ENCODE measurements around the gene SPRED3. TPM values are rescaled to one million over a fixed set of nuclear protein-coding genes. Genes with fewer than 3 reads are reported as not detected.

The SPRED3 gene
- total and polyA plus RNA-seq, 4 donors: under 0.01 to 0.09 TPM; not detected in 2

DNA sequence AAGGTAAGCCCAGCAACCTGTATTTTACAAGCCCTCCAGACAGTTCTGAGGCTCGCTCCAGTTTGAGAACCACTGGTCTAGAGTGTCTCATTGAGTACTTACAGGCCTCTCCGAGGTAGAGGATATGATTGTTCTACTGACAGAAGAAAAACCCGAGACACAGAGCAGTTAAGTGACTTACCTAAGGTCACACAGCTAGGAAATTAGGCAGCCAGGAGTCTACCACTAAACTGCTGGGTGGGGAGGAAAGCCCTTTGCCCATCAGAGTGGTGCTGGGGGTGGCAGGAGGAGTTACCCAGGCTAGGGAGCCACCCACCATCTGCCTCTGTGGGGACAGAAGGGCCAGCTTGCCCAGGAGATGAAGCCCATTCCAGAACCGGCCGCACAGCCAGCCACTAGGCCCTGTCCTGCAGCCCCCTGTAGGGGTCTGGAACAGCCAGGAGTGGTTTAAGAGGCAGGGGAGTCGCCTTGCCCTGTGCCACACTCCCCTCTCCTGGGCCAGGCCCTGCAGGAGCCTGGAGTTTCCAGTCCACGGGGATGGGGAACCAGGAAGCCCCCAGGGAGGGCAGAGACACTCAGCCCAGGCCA lies 36.8 kb downstream of the SPRED3 start:
- Histone ChIP-seq H3K27ac (ENCODE audit: low read depth in 1 of 2, low read length in 2 of 2) (no peak overlapping the region), H3K4me3 (ENCODE audit: low read depth in 1 of 3, low read length in 3 of 3) (peak overlapping the region in 1 of 3 donors; percentile 21), H3K36me3 (ENCODE audit: control insufficient read depth in 4 of 4, insufficient read depth in 3 of 4, low read depth in 1 of 4, low read length in 3 of 4) (no peaks in the 10 kb centered on the region), H3K9ac (ENCODE audit: low read depth in 1 of 2, low read length in 2 of 2) (no peak overlapping the region), H3K27me3 (ENCODE audit: control insufficient read depth in 4 of 4, insufficient read depth in 4 of 4, low read length in 3 of 4) (no peaks in the 10 kb centered on the region), H3K9me3 (ENCODE audit: control insufficient read depth in 4 of 4, low read length in 3 of 4) (no peaks in the 10 kb centered on the region), H3K4me1 (ENCODE audit: control insufficient read depth in 4 of 4, insufficient read depth in 4 of 4, low read length in 3 of 4) (no peaks in the 10 kb centered on the region)
- no peak for DNase-seq (ENCODE audit: low spot score)
- no peak for TF ChIP-seq HNF4A (conservative IDR thresholded peaks at IDR 0.05)
- no peak for TF ChIP-seq TAF1 (conservative IDR thresholded peaks at IDR 0.05)
- no peak for TF ChIP-seq RAD21 (IDR thresholded peaks at IDR 0.05)
- TF ChIP-seq HNF4G (IDR thresholded peaks at IDR 0.05): no peak
- TF ChIP-seq YY1 (IDR thresholded peaks at IDR 0.05): no peak
- TF ChIP-seq, protein P1, sequence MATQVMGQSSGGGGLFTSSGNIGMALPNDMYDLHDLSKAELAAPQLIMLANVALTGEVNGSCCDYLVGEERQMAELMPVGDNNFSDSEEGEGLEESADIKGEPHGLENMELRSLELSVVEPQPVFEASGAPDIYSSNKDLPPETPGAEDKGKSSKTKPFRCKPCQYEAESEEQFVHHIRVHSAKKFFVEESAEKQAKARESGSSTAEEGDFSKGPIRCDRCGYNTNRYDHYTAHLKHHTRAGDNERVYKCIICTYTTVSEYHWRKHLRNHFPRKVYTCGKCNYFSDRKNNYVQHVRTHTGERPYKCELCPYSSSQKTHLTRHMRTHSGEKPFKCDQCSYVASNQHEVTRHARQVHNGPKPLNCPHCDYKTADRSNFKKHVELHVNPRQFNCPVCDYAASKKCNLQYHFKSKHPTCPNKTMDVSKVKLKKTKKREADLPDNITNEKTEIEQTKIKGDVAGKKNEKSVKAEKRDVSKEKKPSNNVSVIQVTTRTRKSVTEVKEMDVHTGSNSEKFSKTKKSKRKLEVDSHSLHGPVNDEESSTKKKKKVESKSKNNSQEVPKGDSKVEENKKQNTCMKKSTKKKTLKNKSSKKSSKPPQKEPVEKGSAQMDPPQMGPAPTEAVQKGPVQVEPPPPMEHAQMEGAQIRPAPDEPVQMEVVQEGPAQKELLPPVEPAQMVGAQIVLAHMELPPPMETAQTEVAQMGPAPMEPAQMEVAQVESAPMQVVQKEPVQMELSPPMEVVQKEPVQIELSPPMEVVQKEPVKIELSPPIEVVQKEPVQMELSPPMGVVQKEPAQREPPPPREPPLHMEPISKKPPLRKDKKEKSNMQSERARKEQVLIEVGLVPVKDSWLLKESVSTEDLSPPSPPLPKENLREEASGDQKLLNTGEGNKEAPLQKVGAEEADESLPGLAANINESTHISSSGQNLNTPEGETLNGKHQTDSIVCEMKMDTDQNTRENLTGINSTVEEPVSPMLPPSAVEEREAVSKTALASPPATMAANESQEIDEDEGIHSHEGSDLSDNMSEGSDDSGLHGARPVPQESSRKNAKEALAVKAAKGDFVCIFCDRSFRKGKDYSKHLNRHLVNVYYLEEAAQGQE (IDR thresholded peaks at IDR 0.05): no peak
- TF ChIP-seq FOXA2 (IDR thresholded peaks at IDR 0.05): no peak
- TF ChIP-seq, protein P2, sequence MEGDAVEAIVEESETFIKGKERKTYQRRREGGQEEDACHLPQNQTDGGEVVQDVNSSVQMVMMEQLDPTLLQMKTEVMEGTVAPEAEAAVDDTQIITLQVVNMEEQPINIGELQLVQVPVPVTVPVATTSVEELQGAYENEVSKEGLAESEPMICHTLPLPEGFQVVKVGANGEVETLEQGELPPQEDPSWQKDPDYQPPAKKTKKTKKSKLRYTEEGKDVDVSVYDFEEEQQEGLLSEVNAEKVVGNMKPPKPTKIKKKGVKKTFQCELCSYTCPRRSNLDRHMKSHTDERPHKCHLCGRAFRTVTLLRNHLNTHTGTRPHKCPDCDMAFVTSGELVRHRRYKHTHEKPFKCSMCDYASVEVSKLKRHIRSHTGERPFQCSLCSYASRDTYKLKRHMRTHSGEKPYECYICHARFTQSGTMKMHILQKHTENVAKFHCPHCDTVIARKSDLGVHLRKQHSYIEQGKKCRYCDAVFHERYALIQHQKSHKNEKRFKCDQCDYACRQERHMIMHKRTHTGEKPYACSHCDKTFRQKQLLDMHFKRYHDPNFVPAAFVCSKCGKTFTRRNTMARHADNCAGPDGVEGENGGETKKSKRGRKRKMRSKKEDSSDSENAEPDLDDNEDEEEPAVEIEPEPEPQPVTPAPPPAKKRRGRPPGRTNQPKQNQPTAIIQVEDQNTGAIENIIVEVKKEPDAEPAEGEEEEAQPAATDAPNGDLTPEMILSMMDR (IDR thresholded peaks at IDR 0.05; ENCODE audit: low read depth, low read length, missing input control): no peak
- TF ChIP-seq, protein P3, sequence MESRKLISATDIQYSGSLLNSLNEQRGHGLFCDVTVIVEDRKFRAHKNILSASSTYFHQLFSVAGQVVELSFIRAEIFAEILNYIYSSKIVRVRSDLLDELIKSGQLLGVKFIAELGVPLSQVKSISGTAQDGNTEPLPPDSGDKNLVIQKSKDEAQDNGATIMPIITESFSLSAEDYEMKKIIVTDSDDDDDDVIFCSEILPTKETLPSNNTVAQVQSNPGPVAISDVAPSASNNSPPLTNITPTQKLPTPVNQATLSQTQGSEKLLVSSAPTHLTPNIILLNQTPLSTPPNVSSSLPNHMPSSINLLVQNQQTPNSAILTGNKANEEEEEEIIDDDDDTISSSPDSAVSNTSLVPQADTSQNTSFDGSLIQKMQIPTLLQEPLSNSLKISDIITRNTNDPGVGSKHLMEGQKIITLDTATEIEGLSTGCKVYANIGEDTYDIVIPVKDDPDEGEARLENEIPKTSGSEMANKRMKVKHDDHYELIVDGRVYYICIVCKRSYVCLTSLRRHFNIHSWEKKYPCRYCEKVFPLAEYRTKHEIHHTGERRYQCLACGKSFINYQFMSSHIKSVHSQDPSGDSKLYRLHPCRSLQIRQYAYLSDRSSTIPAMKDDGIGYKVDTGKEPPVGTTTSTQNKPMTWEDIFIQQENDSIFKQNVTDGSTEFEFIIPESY (IDR thresholded peaks at IDR 0.05): no peak
- TF ChIP-seq NR2F2 (IDR thresholded peaks at IDR 0.05): no peak
- no peak for TF ChIP-seq EGR1 (IDR thresholded peaks at IDR 0.05; ENCODE audit: low read depth in 2 of 2)
- no peak for TF ChIP-seq JUND (IDR thresholded peaks at IDR 0.05)
- WGBS: 75% methylated on average over 7 of the region's 7 CpGs

DNA sequence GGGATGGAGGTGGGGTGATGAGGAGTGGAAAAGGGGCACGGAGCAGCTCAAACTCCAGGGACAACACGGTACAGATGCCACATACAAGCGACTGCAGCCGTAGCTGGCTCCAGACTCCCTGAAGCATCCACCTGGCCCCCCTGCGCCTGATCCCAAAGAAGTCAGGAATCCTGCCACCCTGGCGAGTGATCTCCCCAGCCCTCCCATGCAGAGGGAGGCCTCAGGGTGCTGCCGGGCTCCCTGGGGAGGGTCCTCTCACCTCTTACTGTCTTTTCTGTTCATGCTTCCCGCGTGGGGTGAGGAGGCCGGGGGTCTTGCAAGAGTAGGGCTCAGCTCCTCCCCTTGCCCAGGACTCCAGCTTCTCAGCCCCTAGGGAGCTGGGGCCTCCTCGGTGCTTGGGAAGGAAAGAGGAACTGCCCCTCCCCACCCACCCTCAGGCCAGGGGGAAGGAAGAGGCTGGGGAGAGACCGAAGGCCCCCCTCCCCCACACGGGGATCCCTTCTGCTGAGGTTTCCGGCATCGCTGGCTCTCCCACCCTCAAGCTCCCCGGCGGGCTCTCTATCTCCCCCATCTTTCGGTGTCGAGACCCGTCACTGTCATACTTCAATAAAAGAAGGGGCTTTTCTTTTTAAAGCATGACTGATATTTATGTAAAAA lies 37.4 kb downstream of the SPRED3 start, which contains the start of gene RASGRP4:
Gene RASGRP4, minus strand, starts transcription at position 410 of the 657 bp plus-strand sequence. Its CDS starts 128 bp downstream, at position 282.
- Histone ChIP-seq H3K9me3 (ENCODE audit: control insufficient read depth in 4 of 4, low read length in 3 of 4) (no peaks in the 10 kb centered on the region), H3K9ac (ENCODE audit: low read depth in 1 of 2, low read length in 2 of 2) (no peak within 1 kb of the TSS), H3K27ac (ENCODE audit: low read depth in 1 of 2, low read length in 2 of 2) (no peak within 1 kb of the TSS), H3K27me3 (ENCODE audit: control insufficient read depth in 4 of 4, insufficient read depth in 4 of 4, low read length in 3 of 4) (no peaks in the 10 kb centered on the region), H3K4me1 (ENCODE audit: control insufficient read depth in 4 of 4, insufficient read depth in 4 of 4, low read length in 3 of 4) (no peaks in the 10 kb centered on the region), H3K36me3 (ENCODE audit: control insufficient read depth in 4 of 4, insufficient read depth in 3 of 4, low read depth in 1 of 4, low read length in 3 of 4) (no peaks in the 10 kb centered on the region), H3K4me3 (ENCODE audit: low read depth in 1 of 3, low read length in 3 of 3) (peak within 1 kb of the TSS in 2 of 3 donors; percentile 21 to 23)
- no peak for TF ChIP-seq JUND (IDR thresholded peaks at IDR 0.05)
- TF ChIP-seq, protein P4, sequence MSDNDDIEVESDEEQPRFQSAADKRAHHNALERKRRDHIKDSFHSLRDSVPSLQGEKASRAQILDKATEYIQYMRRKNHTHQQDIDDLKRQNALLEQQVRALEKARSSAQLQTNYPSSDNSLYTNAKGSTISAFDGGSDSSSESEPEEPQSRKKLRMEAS (IDR thresholded peaks at IDR 0.05): no peak
- TF ChIP-seq GABPA (IDR thresholded peaks at IDR 0.05 in 1 of 2, conservative IDR thresholded peaks at IDR 0.05 in 1 of 2): no peak
- TF ChIP-seq, protein P5, sequence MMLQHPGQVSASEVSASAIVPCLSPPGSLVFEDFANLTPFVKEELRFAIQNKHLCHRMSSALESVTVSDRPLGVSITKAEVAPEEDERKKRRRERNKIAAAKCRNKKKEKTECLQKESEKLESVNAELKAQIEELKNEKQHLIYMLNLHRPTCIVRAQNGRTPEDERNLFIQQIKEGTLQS (IDR thresholded peaks at IDR 0.05): no peak
- no peak for TF ChIP-seq FOXA2 (IDR thresholded peaks at IDR 0.05)
- TF ChIP-seq, protein P3 (IDR thresholded peaks at IDR 0.05): no peak
- TF ChIP-seq, protein P1 (IDR thresholded peaks at IDR 0.05): no peak
- no peak for TF ChIP-seq HNF4G (IDR thresholded peaks at IDR 0.05)
- TF ChIP-seq RAD21 (IDR thresholded peaks at IDR 0.05): no peak
- TF ChIP-seq EGR1 (IDR thresholded peaks at IDR 0.05; ENCODE audit: low read depth in 2 of 2): no peak
- WGBS: 30% methylated on average over 20 of the region's 20 CpGs
- DNase-seq (ENCODE audit: low spot score): no peak

Measured in liver (tissue), 9 donors.